Motor neuron (in vitro differentiated cells): ENCODE data around the gene PSAP. TPM values are rescaled to one million over a fixed set of nuclear protein-coding genes. Genes with fewer than 3 reads are reported as not detected.
"Not testable (repeated sequence)": the region's sequence is repeated elsewhere in the genome, so short reads cannot be mapped to it uniquely, and the experiment has no call there.

Experiments
- ATAC-seq, 8 experiments: fragments of 200-7000 bp; cut with Tn5 transposase; replicated peaks in 6 of 8; 2 replicates each; pipeline ENCODE4 v1.8.0; 2021; ENCODE audit warnings: mild to moderate bottlenecking in 8 of 8, moderate library complexity in 8 of 8
- H3K27ac ChIP-seq, 2 donors: fragments of 250-450 bp; sonication (Bioruptor Pico); 2 replicates each; pipeline ENCODE4 v1.9.0; 2021; ENCODE audit warnings: antibody characterized with exemption in 2 of 2, mild to moderate bottlenecking in 2 of 2, moderate library complexity in 1 of 2
- H3K4me1 ChIP-seq, 2 donors: fragments of 250-450 bp; sonication (Bioruptor Pico); replicated peaks in 1 of 2; 2 replicates each; pipeline ENCODE4 v1.6.1; 2021; ENCODE audit warnings: antibody characterized with exemption in 2 of 2, mild to moderate bottlenecking in 2 of 2, moderate library complexity in 1 of 2
- H3K4me3 ChIP-seq, 5 donors: fragments of 250-450 bp; sonication (Bioruptor Pico); 2 replicates each; pipeline ENCODE4 v1.9.0; 2021; ENCODE audit warnings: antibody characterized with exemption in 5 of 5, mild to moderate bottlenecking in 5 of 5, moderate library complexity in 4 of 5
- WGBS, 10 experiments: fragments of 450-650 bp; shearing (Covaris generic); methylation state at CpG; one replicate each; pipeline ENCODE4 v1.0.0; 2022; 5-methylcytosine and 5-hydroxymethylcytosine counted together
- in situ Hi-C, 9 experiments: fragments of 400-800 bp; cut with MboI; loops; one replicate each; pipeline ENCODE4 v1.15.0; 2021; ENCODE audit warnings: low sequenced_read_pairs in 9 of 9, low pct_unique_long_range_greater_than_20kb in 2 of 9; ENCODE audit not compliant: unreplicated experiment in 9 of 9
- total RNA-seq, 8 experiments: library from RNA; unstranded; fragments of 300-600 nt; gene quantifications; 2 replicates each; pipeline versions ENCODE4 v1.2.3 to v1.2.4, GENCODE V29; 2022

The PSAP gene
- 1,000 to 10,000 TPM in 3 of 8 experiments, 100 to 1,000 TPM in 5; 419 to 3,584 (median 668) TPM for total RNA-seq

- ATAC-seq: peak; percentile 92 to 97 (median 96)
- Histone ChIP-seq H3K27ac (peak within 1 kb of the TSS; percentile 92 to 95), H3K4me3 (peak within 1 kb of the TSS; percentile 76 to 99 (median 85)), H3K4me1 (peaks cover 22 to 30% of the 10 kb centered on the region in 2 donors)
- in situ Hi-C loops: no loop called here
- 0 to 2% (median 0%) methylated on average over 3 to 13 of the region's 49 CpGs; no CpG with 5 or more reads in 6 of the 10 experiments for WGBS, 10 experiments
Measured at GRCh38 chr10:71850743-71851464, at the start of gene PSAP. Gene PSAP (minus strand): TSS chr10:71851251. CDS start chr10:71851221, 30 bp downstream.

GRCh38 chr10:71900441-71901180 is 49.6 kb upstream of the PSAP start:
- WGBS, 10 experiments: 40 to 100% (median 83%) methylated on average over 1 to 4 of the region's 14 CpGs; no CpG with 5 or more reads in 4 of the 10 experiments
- in situ Hi-C loops: loop anchor here in 1 of 9 experiments (25.0 kb wide), 1 partner anchor 137 kb away; no protein-coding TSS in a partner anchor
- Histone ChIP-seq H3K4me3 (no peak overlapping the region), H3K27ac (no peak overlapping the region), H3K4me1 (no peaks in the 10 kb centered on the region)
- ATAC-seq: no peak

DNA sequence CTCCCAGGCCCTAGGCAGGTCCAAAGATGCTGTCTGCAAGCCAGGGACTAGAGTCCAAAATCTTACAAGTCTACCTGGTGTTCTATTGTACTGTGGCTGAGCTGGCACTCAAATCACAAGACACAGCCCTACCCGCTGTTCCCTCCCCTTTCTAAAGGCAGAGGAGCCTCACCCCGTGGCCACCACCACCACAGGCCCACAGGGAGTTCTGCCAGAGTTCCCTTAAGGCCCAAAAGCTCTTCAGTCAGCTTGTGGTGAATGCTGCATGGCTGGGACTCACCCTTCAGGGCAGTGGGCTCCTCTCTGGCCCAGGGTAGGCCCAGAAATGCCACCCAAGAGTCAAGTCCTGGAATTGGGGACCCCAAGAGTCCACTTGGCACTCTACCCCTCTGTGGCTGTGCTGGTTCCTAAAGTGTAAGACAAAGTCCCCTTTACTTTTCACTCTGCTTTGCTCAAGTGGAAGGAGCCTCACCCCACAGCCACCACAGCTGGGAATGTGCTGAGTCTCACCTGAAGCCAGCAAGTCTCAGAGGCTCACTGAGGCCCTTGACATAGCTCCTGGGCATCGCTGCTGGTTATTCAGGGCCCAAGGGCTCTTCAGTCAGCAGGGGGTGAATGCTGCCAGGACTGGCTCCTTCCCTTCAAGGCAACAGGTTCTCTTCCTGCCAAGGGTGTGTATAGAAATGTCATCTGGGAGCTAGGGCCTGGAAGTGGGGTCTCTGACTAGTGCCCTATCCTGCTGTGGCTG is 48.8 kb upstream of the PSAP start:
- H3K4me3 ChIP-seq: no peak overlapping the region
- ATAC-seq: no peak
- in situ Hi-C loops: loop anchor here in 3 of 9 experiments (25.0 kb wide), 3 partner anchors 137 to 588 kb away; partner anchors contain the start of gene SLC29A3 (in 1 of the 3)
- no peak overlapping the region for H3K27ac ChIP-seq
- no peaks in the 10 kb centered on the region for H3K4me1 ChIP-seq
- 100% methylated on average over 1 to 2 of the region's 3 CpGs; no CpG with 5 or more reads in 8 of the 10 experiments for WGBS, 10 experiments

- H3K4me1 ChIP-seq, H3K4me3 ChIP-seq, ATAC-seq, H3K27ac ChIP-seq: not testable (repeated sequence)
- WGBS, 10 experiments: 50 to 100% (median 86%) methylated on average over 1 to 5 of the region's 5 CpGs; no CpG with 5 or more reads in 2 of the 10 experiments
- in situ Hi-C loops: loop anchor here in 2 of 9 experiments (25.0 kb wide), 2 partner anchors 439 to 586 kb away; partner anchors contain the start of gene SLC29A3 (in 1 of the 2)
Measured at GRCh38 chr10:71898346-71898745, 47.3 kb upstream of the PSAP start.

DNA sequence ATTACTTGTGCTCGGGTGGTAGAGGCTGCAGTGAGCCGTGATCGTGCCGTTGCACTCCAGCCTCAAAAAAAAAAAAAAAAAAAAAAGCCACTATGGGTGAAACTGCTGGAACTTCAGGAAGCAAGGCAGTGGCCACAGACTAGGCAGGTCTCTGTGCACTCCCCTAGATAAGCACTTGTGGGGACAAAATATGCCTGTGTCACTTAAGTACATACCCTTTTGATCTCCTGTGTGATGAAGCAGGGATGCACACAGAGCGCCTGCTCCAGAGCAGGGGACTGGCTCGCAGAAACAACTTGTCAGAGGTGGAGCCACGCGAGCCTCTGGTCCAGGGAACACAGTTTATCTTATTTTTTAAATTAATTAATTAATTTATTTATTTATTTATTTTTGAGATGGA is 42.9 kb upstream of the PSAP start:
- WGBS, 10 experiments: 79 to 100% (median 89%) methylated on average over 2 to 4 of the region's 8 CpGs; no CpG with 5 or more reads in 6 of the 10 experiments
- in situ Hi-C loops: loop anchor here in 2 of 9 experiments (25.0 kb wide), 2 partner anchors 443 to 582 kb away; partner anchors contain the start of gene SLC29A3 (in 1 of the 2)
- no peak for ATAC-seq
- H3K4me1 ChIP-seq: peaks cover 4 to 5% of the 10 kb centered on the region in 2 donors
- H3K27ac ChIP-seq: no peak overlapping the region
- no peak overlapping the region for H3K4me3 ChIP-seq

- in situ Hi-C loops: loop anchor here in 2 of 9 experiments (25.0 kb wide), 2 partner anchors 444 to 581 kb away; partner anchors contain the start of gene SLC29A3 (in 1 of the 2)
- WGBS, 10 experiments: 73 to 100% (median 86%) methylated on average over 1 to 8 of the region's 12 CpGs; no CpG with 5 or more reads in 2 of the 10 experiments
- no peak for ATAC-seq
- Histone ChIP-seq H3K4me1 (peaks cover 4 to 5% of the 10 kb centered on the region in 2 donors), H3K4me3 (no peak overlapping the region), H3K27ac (no peak overlapping the region)
Measured at GRCh38 chr10:71893258-71893815, 42.3 kb upstream of the PSAP start.

DNA sequence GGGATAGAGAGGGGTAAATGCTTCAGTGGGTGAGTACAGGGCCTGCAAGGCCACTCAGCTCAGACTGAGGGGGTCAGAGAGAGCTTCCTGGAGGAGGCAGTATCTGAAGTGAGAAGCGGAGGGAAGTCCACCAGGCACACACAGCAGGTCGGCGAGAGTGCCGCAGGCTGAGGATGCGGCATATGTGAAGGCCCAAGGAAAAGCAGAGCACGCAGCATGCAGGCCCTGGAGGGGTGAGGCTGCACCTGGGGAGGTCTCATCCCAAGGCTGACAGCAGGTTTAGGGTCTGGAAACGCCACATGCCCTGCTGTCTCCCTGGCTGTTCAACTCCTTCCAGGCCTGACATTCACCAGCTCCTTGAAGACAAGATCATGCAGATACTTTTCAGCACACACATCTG is 40.4 kb upstream of the PSAP start:
- in situ Hi-C loops: loop anchor here in 2 of 9 experiments (25.0 kb wide), 2 partner anchors 446 to 579 kb away; partner anchors contain the start of gene SLC29A3 (in 1 of the 2)
- Histone ChIP-seq H3K27ac (no peak overlapping the region), H3K4me1 (peaks cover 8 to 9% of the 10 kb centered on the region in 2 donors), H3K4me3 (no peak overlapping the region)
- WGBS, 10 experiments: 68 to 100% (median 96%) methylated on average over 1 to 4 of the region's 7 CpGs; no CpG with 5 or more reads in 7 of the 10 experiments
- ATAC-seq: no peak

GRCh38 chr10:71889388-71889987 is 38.4 kb upstream of the PSAP start:
- in situ Hi-C loops: loop anchor here in 2 of 9 experiments (25.0 kb wide), 2 partner anchors 448 to 577 kb away; partner anchors contain the start of gene SLC29A3 (in 1 of the 2)
- 8 to 93% (median 35%) methylated on average over 1 to 9 of the region's 9 CpGs for WGBS, 10 experiments
- ATAC-seq: peak in 2 of 8 experiments; percentile 3 to 7
- Histone ChIP-seq H3K27ac (peak overlapping the region in 1 of 2 donors; percentile 39), H3K4me1 (peaks cover 8 to 9% of the 10 kb centered on the region in 2 donors), H3K4me3 (peak overlapping the region; percentile 33 to 53 (median 43))

DNA sequence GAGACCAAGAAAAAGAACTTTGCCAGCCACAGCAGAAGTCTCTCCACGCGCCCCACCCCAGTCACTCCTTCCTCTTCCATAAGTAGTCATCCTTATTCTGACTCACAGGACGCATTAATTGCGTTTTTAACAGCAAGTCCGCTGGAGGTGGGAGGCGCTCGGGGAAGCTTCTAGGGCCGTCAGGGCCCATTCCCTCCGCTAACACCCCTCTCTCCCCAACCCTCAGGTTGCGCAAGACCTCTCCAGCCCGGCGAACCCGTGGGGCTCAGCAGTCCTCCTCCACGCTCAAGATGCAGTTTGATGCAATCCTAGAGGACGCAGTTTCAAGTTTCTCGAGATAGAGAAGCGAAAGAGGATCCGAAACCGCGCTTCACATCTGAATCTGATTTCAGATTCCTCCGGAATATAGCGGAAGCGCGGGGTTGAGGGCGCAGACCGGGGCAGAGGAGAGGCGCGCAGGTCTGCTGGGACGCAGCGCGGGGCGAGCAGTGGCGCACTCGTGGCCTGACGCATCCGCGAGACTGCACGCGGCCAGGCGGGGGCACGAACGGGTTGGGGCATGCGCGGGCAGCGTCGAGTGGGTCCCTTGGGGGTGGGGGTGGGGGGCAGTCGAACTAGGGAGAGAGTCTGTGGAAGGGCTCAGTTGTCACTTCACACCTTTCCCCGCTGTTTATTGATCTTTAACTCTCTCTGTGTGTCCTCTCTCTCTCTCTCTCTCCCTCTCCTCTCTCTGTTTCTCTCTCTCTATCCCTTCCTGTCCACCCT is 37.8 kb upstream of the PSAP start:
- Histone ChIP-seq H3K27ac (peak overlapping the region; percentile 38 to 59), H3K4me3 (peak overlapping the region; percentile 33 to 53 (median 43)), H3K4me1 (peaks cover 8 to 9% of the 10 kb centered on the region in 2 donors)
- 0 to 46% (median 6%) methylated on average over 2 to 18 of the region's 48 CpGs; no CpG with 5 or more reads in 2 of the 10 experiments for WGBS, 10 experiments
- ATAC-seq: peak; percentile 88 to 96 (median 96)
- in situ Hi-C loops: loop anchor here in 2 of 9 experiments (25.0 kb wide), 2 partner anchors 448 to 577 kb away; partner anchors contain the start of gene SLC29A3 (in 1 of the 2)

DNA sequence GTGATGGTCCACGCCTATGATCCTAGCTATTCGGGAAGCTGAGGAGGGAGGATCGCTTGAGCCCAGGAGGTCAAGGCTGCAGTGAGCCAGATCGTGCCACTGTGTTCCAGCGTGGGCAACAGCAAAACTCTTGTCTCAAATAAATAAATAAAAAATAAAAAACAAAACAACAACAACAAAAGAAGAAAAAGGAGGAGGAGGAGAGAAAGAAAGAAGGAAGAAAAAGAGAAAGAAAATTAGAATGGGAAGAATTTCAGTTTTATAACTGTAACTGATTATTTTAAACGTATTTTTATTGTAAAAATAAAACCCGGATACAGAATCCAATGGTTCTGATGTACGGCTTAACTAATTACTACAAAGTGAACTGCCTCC is 37.2 kb upstream of the PSAP start:
- peak overlapping the region; percentile 33 to 53 (median 43) for H3K4me3 ChIP-seq
- 2 to 93% (median 53%) methylated on average over 1 to 8 of the region's 8 CpGs for WGBS, 10 experiments
- peaks cover 8 to 9% of the 10 kb centered on the region in 2 donors for H3K4me1 ChIP-seq
- ATAC-seq: peak in 1 of 8 experiments; percentile 9
- H3K27ac ChIP-seq: no peak overlapping the region
- in situ Hi-C loops: loop anchor here in 2 of 9 experiments (25.0 kb wide), 2 partner anchors 449 to 576 kb away; partner anchors contain the start of gene SLC29A3 (in 1 of the 2)

DNA sequence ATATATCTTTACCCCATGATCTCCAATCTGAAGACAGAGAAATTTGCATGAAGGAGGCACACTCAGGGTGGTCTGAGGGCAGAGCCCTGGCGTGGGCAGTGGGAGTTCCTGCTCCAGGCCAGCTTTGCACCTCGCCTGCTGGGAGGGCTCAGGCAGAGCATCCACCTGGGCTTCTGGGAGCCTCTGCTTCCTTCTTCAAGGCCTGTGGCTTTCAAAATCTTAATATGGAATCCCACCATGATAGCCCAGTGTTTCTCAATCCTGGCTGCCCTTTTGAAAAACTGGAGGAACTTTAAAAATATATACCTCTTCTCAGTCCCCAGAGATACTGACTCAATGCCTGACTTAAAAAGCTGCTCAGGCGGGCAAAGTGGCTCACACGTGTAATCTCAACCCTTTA is 36.7 kb upstream of the PSAP start:
- Histone ChIP-seq H3K4me1 (peaks cover 8 to 9% of the 10 kb centered on the region in 2 donors), H3K4me3 (no peak overlapping the region), H3K27ac (no peak overlapping the region)
- in situ Hi-C loops: loop anchor here in 2 of 9 experiments (25.0 kb wide), 2 partner anchors 450 to 575 kb away; partner anchors contain the start of gene SLC29A3 (in 1 of the 2)
- 67 to 100% (median 95%) methylated on average over 1 to 3 of the region's 4 CpGs; no CpG with 5 or more reads in 5 of the 10 experiments for WGBS, 10 experiments
- no peak for ATAC-seq
